KOPT-K1 (cell line): ENCODE data around the gene PLPPR1.

Source experiments
- H3K27ac ChIP-seq: fragments of 200-600 bp; sonication (generic); 2 replicates; pipeline ENCODE4 v1.5.1; 2016; ENCODE audit warnings: antibody characterized with exemption, mild to moderate bottlenecking, low read depth, low read length; ENCODE audit not compliant: poor library complexity, severe bottlenecking
- H3K36me3 ChIP-seq: fragments of 200-600 bp; sonication (generic); 2 replicates; pipeline ENCODE4 v1.5.1; 2017; ENCODE audit warnings: antibody characterized with exemption, mild to moderate bottlenecking, low read length, moderate library complexity; ENCODE audit not compliant: insufficient read depth
- H3K9me3 ChIP-seq: fragments of 200-600 bp; sonication (generic); 2 replicates; pipeline ENCODE4 v1.5.1; 2017; ENCODE audit warnings: antibody characterized with exemption, low read length, mild to moderate bottlenecking; ENCODE audit not compliant: insufficient read depth, poor library complexity, severe bottlenecking

The PLPPR1 gene

DNA sequence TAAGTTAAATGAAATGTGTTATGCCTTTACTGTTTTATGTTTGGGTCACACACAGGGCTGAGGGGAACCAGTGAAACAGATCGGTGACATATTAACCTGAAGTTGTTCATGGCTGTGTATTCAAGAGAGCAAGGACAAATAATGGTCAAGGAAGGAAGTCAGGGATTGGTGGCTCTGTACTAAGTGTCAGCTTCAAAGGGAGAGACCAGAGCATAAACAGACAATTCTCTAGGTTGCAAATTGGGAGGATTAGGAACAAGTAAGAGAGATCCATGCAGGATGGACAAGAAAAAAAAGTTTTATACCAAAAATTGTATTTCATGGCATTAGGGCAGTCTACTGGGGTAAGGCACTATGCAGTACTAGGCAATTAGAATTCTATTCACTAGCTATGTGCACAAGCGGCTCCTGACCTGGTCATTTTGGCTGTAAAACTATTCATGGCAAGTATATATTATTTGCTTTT lies 156.3 kb downstream of the PLPPR1 start:
- Histone ChIP-seq H3K9me3 (no peaks in the 10 kb centered on the region), H3K36me3 (no peaks in the 10 kb centered on the region), H3K27ac (no peak overlapping the region)

DNA sequence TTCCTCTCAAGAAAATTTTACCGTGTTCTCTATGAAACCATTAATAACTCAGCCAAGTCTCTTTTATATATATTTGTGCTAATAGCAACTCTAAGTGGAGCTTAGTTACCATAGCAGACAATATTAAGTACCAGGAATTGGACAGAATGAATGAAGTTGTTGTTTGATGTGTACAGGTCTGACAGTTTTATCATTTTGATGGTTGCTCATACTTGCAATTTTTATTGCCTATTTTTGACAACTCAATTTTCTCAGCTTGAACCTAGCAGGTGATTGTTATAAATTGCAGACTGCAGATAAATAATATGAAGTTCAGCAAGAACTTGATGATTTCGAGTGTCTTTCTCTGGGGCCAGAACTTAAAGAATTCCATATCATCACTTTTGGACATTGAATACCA lies 163.2 kb downstream of the PLPPR1 start:
- H3K9me3 ChIP-seq = no peaks in the 10 kb centered on the region

GRCh38 chr9:101197026-101197425 lies 168.5 kb downstream of the PLPPR1 start:
- no peaks in the 10 kb centered on the region for H3K36me3 ChIP-seq
- H3K27ac ChIP-seq = no peak overlapping the region

More for the DNA sequence above, 163.2 kb downstream of the PLPPR1 start:
- Histone ChIP-seq H3K27ac (no peak overlapping the region), H3K36me3 (no peaks in the 10 kb centered on the region)

GRCh38 chr9:101200852-101201251 lies 172.3 kb downstream of the PLPPR1 start:
- Histone ChIP-seq H3K36me3 (no peaks in the 10 kb centered on the region), H3K9me3 (no peaks in the 10 kb centered on the region), H3K27ac (no peak overlapping the region)

More at GRCh38 chr9:101197026-101197425, 168.5 kb downstream of the PLPPR1 start:
- no peaks in the 10 kb centered on the region for H3K9me3 ChIP-seq

DNA sequence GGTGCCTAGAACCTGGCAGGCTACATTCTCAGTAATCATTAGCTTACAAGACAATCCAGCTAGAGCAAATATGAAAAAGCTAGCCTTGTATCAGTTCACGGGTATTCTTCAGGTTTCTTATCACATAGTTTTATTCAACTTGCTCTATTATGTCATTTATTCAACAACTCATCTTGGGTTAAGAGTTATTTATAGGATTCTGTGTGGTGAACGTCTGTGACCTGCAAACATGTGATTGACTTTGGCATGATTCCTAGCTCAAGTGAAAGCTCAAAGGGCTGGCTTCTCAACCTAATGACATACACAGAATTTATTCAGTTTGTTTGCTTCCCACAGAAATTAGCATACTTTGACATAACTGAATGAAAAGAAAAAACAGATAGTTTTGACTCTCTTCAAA lies 173.1 kb downstream of the PLPPR1 start:
- Histone ChIP-seq H3K27ac (no peak overlapping the region), H3K9me3 (no peaks in the 10 kb centered on the region)

GRCh38 chr9:101209670-101210069 lies 181.1 kb downstream of the PLPPR1 start:
- H3K36me3 ChIP-seq = no peaks in the 10 kb centered on the region
- no peak overlapping the region for H3K27ac ChIP-seq
- H3K9me3 ChIP-seq = no peaks in the 10 kb centered on the region

More for the DNA sequence above, 173.1 kb downstream of the PLPPR1 start:
- H3K36me3 ChIP-seq = no peaks in the 10 kb centered on the region

DNA sequence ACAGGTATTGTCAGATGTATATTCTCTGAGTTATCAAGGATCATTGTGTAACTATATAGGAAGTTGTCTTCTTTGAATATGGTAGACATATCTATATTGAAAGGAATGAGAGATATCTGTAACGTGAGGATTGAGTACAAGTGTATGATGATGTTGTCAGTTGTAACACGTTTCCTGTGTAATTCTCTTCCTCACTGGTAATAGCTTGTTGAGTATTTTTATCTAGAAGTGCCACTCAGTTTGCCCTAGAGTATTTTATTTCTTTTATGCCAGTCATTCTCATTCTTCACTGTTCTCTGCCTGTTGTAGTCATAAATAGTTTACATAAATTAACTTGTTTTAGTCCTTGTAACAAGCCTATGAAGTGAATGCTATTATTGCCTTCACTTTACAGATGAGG lies 184.1 kb downstream of the PLPPR1 start:
- no peaks in the 10 kb centered on the region for H3K36me3 ChIP-seq
- no peak overlapping the region for H3K27ac ChIP-seq
- H3K9me3 ChIP-seq = no peaks in the 10 kb centered on the region

DNA sequence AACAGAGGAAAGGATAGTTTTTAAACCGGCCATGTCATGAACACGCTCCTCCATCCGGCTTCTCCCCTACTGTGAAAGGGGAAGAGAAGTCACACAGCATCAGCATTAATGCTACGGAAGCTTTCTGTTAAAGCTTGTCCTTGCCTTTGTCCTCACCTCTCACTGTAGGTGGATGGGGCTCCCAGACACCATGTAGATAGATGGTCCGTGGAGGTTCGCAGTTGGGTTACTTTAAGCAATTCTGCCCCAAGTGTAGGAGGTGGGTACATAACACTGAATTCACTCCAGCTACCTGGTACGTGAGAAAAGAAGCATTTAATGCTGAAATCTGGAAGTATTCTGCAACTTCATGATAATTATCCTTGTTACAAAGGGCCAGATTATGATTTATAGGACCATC lies 190.5 kb downstream of the PLPPR1 start:
- Histone ChIP-seq H3K27ac (no peak overlapping the region), H3K9me3 (no peaks in the 10 kb centered on the region), H3K36me3 (no peaks in the 10 kb centered on the region)

DNA sequence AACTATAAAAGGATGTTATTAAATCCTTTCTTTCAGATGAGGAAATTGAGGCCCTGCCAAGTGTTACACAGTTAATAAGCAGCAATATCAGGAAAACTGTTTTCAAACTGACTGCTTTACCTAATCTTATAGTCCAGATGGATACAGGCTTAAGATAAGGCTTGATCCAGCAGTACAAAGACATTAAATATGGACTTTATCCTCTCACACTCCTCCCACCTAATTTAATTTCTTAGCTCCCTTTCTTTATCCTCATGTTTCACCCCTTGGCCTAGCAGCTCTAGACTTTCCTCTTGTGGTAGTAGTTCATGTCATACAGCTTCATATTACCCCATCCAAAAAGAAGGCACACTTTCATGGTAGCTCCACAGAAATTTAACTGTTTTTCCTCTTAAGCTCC lies 191.8 kb downstream of the PLPPR1 start:
- Histone ChIP-seq H3K27ac (no peak overlapping the region), H3K9me3 (no peaks in the 10 kb centered on the region), H3K36me3 (no peaks in the 10 kb centered on the region)

DNA sequence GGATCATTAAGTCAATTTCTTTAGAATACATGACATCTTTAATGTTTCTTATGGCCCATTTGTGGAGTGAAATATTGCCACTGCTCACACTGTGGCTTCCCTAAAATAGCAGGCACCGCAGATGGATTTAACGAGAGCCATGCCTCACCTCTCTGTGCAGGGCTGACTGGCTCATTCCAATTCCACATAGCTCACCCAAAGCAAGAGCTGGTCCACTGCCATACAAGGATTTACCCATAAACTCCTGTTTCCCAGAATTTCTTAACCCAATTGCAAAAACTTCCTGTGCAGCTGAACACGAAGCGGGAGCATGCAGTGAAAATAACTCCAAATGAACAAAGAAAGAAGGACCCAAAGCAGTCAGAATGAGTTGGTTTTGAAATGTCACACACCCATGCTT lies 196.7 kb downstream of the PLPPR1 start:
- Histone ChIP-seq H3K36me3 (no peaks in the 10 kb centered on the region), H3K9me3 (no peaks in the 10 kb centered on the region), H3K27ac (no peak overlapping the region)

DNA sequence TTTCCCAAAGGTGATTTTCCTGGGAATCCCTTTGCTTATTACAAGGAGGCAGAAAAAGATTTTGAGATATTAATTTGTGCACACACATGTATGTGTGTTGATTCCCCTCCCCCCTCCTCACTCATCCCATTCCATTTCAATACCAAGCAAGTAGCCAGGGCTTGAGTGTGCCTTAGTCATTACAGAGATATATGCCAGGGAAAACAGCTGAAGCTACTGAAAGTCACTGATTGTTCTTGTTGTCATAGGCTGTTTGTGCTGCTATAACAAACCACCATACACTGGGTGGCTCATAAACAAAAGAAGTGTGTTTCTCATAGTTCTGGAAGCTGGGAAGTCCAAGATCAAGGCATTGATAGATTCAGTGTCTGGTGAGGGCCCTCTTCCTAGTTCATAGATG lies 197.6 kb downstream of the PLPPR1 start:
- no peak overlapping the region for H3K27ac ChIP-seq
- no peaks in the 10 kb centered on the region for H3K36me3 ChIP-seq
- H3K9me3 ChIP-seq = no peaks in the 10 kb centered on the region

- Histone ChIP-seq H3K27ac (no peak overlapping the region), H3K9me3 (no peaks in the 10 kb centered on the region), H3K36me3 (no peaks in the 10 kb centered on the region)
Measured at GRCh38 chr9:101226803-101227202, 198.3 kb downstream of the PLPPR1 start.

DNA sequence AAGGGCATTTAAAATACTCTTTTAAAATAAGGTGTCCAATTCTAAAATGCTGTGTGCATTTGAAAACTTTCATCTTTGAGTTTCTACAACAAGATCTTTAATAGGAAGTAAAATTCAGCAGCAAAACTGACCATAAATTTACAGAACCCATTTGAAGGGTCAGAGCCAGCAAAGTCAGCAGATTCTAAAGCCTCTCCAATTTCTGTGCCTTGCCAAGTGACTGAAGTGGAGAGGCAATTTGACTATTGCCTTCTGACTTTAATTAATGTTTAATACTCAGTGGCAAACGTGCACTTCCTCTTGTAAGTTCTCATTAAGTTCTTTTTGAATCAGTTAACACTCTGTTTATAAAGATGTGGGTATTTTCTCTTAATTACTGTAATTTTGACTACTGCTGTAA lies 201.1 kb downstream of the PLPPR1 start:
- no peaks in the 10 kb centered on the region for H3K9me3 ChIP-seq
- no peaks in the 10 kb centered on the region for H3K36me3 ChIP-seq
- H3K27ac ChIP-seq = no peak overlapping the region

DNA sequence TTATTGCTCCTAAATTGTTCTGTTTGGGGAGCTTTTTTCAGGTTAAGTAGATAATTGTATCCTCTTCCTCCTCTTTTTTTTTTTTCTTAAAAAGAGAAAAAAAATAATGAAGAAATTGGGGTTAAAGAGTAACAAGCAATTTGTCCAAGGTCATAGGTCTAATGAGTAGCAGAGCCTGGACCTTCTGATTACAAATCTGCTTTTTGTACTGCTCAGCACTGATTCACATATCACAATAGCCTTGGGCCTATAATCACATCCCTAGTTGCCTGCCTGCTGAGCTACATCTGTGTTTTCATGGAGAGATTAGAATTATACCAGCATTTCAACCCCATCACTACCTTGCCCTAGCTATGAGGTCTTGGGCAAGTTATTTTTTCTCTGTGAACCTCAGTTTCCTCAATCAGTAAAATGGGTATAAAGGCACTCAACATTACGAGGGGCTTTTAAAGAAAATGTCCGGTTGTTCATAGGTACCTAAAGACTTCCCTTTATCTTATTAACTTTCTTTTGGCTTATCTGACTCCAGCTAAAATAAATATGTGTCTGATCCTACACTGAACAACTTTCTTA lies 204.0 kb downstream of the PLPPR1 start:
- Histone ChIP-seq H3K36me3 (no peaks in the 10 kb centered on the region), H3K27ac (no peak overlapping the region), H3K9me3 (no peaks in the 10 kb centered on the region)

GRCh38 chr9:101235105-101235866 lies 206.8 kb downstream of the PLPPR1 start:
- Histone ChIP-seq H3K9me3 (no peaks in the 10 kb centered on the region), H3K27ac (no peak overlapping the region), H3K36me3 (no peaks in the 10 kb centered on the region)

- no peak overlapping the region for H3K27ac ChIP-seq
- H3K9me3 ChIP-seq = no peaks in the 10 kb centered on the region
- no peaks in the 10 kb centered on the region for H3K36me3 ChIP-seq
Measured at GRCh38 chr9:101242651-101243050, 214.1 kb downstream of the PLPPR1 start.
